OCI-LY3 (cell line): ENCODE measurements around the gene SLC22A12.

Experiments
- EZH2phosphoT487 ChIP-seq: fragments of 200-600 bp; shearing (Covaris generic); IDR thresholded peaks from 2 replicates; pipeline ENCODE4 v1.6.1; 2018; ENCODE audit warnings: antibody characterized with exemption, mixed run types, low read depth
- TF ChIP-seq, protein P1 (sequence below): fragments of 200-600, 300-600 bp; sonication (generic); IDR thresholded peaks from 2 replicates; pipeline ENCODE4 v1.5.1; 2014; ENCODE audit warnings: antibody characterized with exemption, low read length, low read depth

DNA sequence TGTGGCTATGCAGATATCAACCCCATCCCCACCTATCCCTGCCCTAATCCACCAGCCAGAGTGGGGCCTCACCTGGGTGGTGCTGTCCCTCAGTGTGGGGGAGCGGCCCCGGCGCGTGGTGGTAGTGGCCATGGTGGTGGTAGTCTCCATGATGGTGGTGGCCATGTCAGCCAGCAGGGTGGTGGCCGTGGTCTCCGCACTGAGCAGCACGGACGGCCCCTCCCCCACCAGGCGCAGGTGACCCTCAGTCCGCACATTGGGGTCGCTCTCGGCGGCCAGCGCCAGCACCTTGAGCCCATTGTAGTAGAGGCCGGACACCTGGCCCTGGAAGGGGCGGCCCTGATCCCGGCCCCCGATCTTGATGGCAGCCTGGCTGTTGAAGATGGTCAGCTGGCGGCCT lies 31.7 kb downstream of the SLC22A12 start:
- TF ChIP-seq, protein P1, sequence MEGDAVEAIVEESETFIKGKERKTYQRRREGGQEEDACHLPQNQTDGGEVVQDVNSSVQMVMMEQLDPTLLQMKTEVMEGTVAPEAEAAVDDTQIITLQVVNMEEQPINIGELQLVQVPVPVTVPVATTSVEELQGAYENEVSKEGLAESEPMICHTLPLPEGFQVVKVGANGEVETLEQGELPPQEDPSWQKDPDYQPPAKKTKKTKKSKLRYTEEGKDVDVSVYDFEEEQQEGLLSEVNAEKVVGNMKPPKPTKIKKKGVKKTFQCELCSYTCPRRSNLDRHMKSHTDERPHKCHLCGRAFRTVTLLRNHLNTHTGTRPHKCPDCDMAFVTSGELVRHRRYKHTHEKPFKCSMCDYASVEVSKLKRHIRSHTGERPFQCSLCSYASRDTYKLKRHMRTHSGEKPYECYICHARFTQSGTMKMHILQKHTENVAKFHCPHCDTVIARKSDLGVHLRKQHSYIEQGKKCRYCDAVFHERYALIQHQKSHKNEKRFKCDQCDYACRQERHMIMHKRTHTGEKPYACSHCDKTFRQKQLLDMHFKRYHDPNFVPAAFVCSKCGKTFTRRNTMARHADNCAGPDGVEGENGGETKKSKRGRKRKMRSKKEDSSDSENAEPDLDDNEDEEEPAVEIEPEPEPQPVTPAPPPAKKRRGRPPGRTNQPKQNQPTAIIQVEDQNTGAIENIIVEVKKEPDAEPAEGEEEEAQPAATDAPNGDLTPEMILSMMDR, result no peak
- no peak for TF ChIP-seq EZH2phosphoT487
